GM21360 (cell line): ENCODE measurements around the gene UGT1A8.

Experiments used
- ATAC-seq: cut with Tn5 transposase; IDR thresholded peaks from one replicate; pipeline ENCODE4 v1.9.1; 2021; ENCODE audit warnings: mild to moderate bottlenecking, moderate library complexity; ENCODE audit not compliant: unreplicated experiment

UGT1A8 gene

GRCh38 chr2:233796254-233796653 lies 178.8 kb downstream of the UGT1A8 start:
- ATAC-seq, result no peak

DNA sequence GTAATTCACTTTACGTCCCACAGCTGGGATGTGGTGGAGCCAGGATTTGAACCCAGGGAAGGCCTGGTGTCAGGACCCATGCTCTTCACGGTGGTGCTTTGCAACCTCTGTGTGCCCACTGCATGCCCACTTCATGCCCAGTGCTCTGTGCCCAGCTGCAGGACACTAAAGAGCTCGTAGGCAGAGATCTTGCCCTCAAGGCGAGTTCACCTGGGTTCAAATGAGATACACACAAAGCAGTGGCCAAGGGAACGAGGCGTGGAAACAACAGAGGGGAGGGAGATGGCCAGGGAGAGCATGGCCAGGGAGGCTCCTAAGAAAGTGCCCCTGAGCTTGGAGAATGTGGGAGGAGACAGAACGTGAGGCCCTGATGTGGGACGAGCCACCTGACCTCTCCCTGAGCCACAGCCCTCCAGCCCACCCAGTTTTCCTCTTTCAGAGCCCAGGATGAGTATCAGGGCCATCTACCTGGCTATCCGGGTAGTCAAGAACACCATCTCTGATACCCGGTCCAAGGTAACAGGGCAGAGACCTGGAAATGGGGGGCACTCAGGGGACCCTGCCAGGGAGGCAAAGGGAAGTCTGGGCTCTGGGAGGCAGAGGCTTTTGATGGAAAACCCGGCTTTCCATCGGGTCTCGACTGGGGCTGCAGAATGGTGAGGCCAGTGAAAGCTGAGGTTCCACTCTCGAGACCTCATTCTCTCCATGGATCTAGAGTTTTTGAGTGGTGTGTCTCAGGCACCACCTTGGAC lies 181.1 kb downstream of the UGT1A8 start:
- ATAC-seq, result no peak

- no peak for ATAC-seq
These were observed 181.7 kb downstream of the UGT1A8 start for GRCh38 chr2:233799087-233799665.

DNA sequence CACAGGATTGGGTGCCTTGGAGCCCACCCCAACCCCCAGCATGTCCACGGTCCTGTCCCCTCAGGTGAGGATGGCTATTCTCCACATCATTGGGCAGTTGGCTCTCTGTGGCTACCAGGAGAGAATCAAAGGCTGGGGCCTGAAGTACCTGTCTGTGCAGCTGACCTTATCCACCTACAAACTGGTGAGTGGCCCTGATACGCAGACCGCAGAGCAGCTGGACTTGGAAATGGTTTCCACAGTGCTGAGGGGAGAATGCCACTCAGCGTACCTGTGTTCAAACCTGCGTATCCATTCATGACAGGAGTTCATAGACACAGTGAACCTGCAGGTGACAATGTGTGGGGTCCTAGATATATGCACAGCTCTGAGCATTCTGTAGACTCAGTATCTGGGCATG lies 182.3 kb downstream of the UGT1A8 start:
- ATAC-seq, result no peak

DNA sequence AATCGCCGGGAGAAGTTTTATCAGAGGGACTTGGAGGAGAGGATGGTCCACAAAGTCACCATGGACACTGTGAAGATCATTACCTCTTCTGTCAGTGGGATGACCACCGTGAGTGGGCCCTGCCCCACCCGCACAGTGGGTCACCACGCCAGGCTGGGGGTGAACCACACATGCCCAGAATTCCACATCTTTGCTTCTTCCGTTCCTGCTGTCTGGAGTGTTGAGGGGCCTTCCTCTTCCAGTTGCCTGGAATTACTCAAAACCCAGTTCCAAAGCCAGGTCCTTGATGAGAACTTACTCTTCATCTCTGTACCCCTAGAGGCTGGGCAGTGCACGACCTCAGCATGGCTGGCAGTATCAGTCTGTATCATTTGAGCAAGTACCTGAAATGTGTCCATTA lies 182.8 kb downstream of the UGT1A8 start:
- ATAC-seq, result no peak

- ATAC-seq, result no peak
These were observed 184.1 kb downstream of the UGT1A8 start for GRCh38 chr2:233801357-233802131.

GRCh38 chr2:233802132-233802815 lies 184.8 kb downstream of the UGT1A8 start:
- no peak for ATAC-seq

- no peak for ATAC-seq
These were observed 186.0 kb downstream of the UGT1A8 start for GRCh38 chr2:233803292-233803911.

DNA sequence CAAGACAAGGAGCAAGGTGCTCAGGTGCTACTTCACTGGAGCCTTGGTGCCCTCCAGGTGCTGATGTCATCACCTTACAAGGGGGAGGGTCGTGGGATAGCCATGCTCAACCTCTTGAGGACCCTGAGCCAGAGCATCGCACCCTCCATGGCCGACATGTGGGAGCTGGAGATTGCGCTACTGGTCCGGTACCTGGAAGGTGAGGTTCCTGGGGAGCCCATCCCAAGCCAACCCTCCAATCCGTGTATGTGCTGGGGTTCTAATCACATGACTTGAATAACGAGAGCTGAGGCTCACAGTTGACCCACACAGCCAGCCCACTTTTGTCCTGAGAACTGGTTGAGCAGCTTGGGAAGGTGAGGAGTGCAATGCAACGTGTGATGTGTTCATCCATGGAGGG lies 186.6 kb downstream of the UGT1A8 start:
- no peak for ATAC-seq

DNA sequence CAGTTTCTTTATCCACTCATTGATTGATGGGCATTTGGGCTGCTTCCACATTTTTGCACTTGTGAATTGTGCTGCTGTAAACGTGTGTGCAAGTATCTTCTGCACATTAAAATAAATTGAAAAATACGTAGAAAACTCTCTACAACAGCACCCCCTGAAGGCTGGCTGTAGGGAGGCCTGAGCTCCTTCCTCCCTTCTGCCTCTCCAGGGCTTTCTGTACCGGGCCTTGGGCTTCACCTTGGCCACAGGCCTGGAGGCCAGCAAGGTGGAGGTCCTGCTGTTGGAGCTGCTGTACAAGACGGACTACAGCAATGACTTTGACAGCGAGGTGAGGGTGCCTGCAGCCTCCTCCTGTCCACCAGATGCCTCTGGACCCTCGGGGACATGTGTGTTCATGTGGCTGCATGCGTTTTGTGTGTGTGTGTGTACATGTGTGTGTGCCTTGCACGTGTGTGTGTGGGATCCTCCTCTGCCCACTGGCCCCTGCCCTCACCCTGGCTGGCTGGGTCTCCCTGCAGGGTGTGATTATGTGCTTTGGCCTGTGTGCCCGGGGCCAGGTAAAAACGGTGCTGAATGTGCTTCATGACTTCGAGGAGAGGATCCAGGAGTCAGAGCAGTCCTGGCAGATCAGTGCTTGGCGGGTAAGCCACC lies 189.9 kb downstream of the UGT1A8 start:
- ATAC-seq, result no peak

- ATAC-seq, result no peak
These were observed 190.8 kb downstream of the UGT1A8 start for GRCh38 chr2:233807966-233808935.

DNA sequence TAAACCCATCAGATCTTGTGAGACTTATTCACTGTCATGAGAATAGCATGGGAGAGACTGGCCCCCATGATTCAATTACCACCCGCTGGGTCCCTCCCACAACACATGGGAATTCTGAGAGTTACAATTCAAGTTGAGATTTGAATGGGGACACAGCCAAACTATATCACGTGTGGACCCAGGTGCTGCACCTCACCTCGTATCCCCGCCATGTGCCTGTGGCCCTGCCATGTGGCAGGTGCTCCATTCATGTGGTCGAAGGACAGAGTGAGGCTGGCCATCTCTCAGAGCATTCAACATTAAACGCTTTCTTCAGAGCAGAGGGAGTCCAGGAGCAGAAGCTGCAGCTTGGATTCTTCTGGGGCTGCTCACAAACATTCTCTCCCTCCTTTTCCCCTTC lies 193.0 kb downstream of the UGT1A8 start:
- ATAC-seq, result no peak

DNA sequence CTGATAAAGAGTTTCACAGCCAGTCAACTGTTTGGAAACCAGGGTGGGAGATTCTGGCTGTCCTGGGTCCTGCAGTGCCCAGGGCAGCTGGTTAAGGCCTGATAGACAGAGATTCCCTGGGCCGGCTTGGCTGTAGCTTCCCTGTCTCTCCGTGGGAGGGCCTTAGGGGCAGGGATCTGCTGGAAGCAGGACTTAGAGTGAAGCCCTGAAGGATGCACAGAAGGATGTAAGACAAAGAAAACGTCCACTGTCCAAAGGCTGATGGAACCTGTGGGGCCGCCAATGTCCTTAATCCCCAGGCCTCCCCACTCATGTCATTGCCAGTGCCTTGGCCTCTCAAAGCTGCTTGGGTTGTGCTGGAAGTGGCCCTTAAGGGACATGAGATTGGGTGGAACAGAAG lies 193.7 kb downstream of the UGT1A8 start:
- ATAC-seq, result no peak

DNA sequence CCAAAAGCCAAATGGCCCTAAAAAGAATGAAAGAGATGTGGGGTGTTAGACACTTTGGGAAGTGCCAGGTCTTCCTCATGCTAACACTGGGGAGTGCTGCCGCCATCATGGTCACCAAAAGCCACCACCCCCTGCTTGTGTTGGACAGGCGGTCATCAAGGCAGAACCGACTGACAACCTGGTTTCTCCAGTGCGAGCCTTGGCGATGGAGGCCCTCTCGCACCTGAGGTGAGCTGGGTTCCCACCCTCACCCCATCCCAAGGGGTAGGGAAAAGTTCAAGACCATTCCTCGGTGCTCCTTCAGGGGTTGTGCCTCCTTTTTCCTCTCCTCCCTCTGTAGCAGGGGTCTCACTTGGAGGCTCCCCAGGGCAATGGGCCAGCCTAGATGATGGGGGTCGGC lies 194.3 kb downstream of the UGT1A8 start:
- no peak for ATAC-seq

- no peak for ATAC-seq
These were observed 196.0 kb downstream of the UGT1A8 start for GRCh38 chr2:233813236-233814055.

GRCh38 chr2:233814056-233814835 lies 196.8 kb downstream of the UGT1A8 start:
- no peak for ATAC-seq

DNA sequence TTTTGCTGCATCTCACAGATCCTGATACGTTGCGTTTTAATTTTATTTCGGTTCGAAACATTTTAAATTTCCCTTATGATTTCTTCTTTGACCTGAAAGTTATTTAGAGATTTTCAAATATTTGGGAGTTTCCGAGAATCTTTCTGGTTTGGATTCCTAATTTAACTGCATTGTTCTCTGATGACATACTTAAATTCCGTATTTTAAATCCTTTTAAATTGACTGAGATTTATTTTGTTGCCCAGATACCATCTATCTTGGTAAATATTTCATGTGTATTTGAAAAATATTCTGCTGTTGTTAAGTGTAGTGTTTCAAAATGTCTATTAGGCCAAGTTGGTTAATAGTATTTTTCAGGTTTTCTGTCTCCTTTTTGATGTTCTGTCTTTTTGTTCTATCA lies 198.4 kb downstream of the UGT1A8 start:
- ATAC-seq, result no peak

- no peak for ATAC-seq
These were observed 198.9 kb downstream of the UGT1A8 start for GRCh38 chr2:233816334-233816733.
